Umbilical cord (tissue), 2 donors: ENCODE data around the gene SAMD5. TPM values are rescaled to one million over a fixed set of nuclear protein-coding genes. Genes with fewer than 3 reads are reported as not detected.

Source experiments
- DNase-seq: peaks from one replicate; pipeline ENCODE4 v3.0.0-alpha.2; 2015; ENCODE audit warnings: low spot score
- total RNA-seq: library from RNA; depleted of rRNA; stranded (reverse); fragments of >200 nt; gene quantifications from one replicate; pipeline ENCODE4 v1.2.3, GENCODE V29; 2014; ENCODE audit warnings: low replicate concordance; ENCODE audit not compliant: insufficient read depth

The SAMD5 gene
- total RNA-seq, 1 donor from 2014 or later: 21.2 TPM

DNA sequence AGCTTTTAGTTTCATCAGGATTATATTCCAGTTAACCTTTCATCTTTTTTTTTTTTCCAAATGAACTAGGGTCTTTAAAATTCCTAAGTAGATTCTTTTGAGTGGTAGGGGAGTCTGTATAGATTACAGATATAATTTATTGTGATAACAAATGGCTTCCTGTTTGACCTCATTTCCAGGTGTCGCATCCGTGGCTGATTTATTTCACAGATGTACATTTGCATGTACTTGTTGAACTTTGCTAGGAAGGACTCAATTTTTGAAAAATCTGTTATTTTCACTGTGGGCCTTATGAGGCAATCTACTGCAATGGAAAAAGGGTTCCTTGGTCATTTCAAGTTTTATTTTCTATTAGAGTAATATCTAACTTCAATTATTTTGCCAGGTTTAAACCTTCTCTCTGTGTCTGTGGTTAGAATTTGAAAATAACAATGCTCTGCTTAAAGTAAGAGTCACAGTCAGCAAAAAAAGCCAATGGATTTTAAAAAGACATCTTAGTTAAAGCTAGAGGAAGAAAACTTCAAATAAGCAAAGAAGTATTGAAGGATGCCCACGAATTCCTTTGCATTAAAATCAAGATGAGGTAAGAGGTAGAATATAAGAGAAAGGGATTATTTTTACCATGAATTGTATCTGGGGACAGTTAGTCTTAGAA is 57.9 kb downstream of the SAMD5 start:
- no peak for DNase-seq

DNA sequence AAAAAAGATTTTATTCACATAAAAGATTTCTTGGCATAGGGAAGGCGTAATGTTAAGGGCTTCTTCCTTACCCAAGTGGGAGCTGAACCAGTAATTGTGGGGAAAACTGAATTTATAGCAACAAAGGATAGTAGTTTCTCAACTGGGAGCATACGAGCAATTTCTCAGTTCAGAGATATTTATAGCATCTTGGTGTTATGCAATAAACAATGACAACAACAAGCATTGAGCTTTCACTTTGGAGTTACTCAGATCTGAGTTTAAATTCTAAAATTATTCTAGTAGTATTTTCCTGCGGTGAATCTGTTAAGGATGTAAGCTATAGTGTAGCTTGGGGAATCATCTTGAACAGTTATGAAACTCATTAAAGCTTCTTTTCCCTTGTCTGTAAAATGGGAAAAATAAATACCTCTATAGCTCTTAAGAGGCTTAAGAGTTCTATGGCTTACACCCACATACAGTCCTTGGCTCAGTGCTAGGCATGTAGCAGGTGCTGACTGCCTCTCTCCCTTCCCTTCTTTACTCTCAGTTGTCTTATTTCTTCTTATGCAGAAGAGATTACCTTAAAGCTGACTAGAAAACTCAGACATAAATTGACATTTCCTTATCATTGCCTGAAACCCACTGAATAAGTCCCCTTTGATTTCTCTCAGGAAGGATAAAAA is 58.8 kb downstream of the SAMD5 start:
- no peak for DNase-seq

DNA sequence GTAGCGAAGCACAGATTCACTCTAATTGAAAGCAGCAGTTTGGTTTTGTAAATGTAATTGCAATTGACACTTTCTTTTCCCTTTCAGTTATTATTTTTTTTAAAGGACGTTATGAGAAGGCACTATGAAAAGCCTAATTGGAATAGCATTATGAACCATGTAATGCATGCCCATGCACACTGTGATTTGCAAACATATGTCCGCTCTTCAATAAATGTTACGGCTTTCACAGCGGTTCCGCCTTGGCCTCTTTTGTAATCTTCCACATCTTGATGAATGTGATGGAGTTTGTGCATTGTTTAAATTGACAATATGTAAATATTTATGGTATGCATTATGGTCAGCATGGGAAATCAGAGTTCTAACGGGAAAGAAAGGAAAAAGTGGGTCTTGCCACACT is 61.3 kb downstream of the SAMD5 start:
- no peak for DNase-seq

GRCh38 chr6:147570681-147571080 is 62.2 kb downstream of the SAMD5 start:
- DNase-seq: no peak

- peak; percentile 78 for DNase-seq
Measured at GRCh38 chr6:147577488-147577887, 69.0 kb downstream of the SAMD5 start.

DNA sequence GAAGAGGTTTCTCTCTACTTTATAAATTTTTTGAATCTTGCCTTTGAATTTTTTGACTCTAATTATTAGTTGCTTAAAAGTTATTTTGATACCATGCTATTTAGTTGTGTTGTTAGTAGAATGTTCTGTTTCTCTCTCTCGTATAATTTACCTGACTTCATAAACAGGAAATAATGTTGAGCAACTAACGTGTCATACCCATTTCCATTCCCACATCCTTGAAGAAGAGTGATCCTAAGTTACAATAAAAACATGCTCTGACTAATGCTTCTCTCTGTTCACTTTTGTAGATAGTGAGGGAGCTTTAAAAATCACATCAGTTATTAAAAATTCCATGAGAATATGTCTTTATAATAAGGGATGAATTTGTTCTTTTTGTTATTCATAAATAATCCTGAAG is 69.7 kb downstream of the SAMD5 start:
- no peak for DNase-seq

GRCh38 chr6:147578883-147579282 is 70.4 kb downstream of the SAMD5 start:
- DNase-seq: no peak

DNA sequence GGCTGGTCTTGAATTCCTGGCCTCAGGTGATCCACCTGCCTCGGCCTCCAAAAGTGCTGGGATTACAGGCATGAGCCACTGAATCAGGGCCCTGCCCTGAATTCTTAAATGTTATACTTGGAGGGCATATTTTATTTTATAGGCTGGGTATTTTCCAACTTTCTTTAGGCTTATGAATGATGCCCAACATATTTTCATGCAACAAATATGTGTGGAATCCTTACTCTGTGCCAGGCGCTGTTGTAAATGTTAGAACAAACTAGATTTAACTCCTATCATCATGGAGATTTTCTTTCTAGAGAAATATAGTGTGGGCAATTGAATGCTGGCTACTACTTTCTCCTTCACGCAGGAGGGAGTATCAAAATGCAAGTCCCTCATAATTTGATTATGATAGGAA is 71.2 kb downstream of the SAMD5 start:
- no peak for DNase-seq

GRCh38 chr6:147582991-147583390 is 74.5 kb downstream of the SAMD5 start:
- peak; percentile 59 for DNase-seq

DNA sequence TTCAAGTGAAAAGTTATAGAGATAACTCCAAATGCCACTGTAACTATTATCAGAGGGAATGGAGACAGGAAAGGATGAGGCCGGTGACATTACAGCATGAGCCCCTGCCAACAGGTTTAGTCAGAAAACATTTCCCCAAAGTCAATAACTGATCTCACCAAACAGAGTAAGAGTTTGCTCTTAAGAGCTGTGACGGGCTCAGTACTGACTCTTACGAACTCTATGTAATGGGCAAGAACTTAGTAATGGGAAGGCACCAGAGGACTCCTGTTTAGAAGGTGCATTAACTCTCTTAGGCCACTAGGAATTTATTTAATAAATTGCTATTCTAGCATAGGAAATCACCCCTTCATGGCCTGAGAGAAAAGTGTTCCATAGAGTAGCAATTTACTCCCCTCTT is 76.8 kb downstream of the SAMD5 start:
- DNase-seq: no peak

GRCh38 chr6:147586044-147586443 is 77.6 kb downstream of the SAMD5 start:
- peak; percentile 86 for DNase-seq

- peak; percentile 7 for DNase-seq
Measured at GRCh38 chr6:147587907-147588306, 79.4 kb downstream of the SAMD5 start.

DNA sequence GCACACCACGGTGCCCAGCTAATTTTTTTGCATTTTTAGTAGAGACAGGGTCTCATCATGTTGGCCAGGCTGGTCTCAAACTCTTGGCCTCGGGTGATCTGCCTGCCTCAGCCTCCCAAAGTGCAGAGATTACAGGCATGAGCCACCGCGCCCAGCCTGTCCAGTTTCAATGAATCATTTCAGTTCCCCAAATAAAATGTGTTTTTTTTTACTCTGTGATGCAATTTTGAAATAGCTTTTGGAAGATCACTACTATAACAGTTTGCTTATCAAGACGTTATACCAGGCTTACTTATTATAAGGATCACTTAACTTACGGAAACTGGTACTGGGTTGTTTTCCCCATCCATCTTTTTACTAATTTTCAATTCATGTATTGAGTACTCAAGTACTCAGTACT is 80.0 kb downstream of the SAMD5 start:
- peak; percentile 61 for DNase-seq

DNA sequence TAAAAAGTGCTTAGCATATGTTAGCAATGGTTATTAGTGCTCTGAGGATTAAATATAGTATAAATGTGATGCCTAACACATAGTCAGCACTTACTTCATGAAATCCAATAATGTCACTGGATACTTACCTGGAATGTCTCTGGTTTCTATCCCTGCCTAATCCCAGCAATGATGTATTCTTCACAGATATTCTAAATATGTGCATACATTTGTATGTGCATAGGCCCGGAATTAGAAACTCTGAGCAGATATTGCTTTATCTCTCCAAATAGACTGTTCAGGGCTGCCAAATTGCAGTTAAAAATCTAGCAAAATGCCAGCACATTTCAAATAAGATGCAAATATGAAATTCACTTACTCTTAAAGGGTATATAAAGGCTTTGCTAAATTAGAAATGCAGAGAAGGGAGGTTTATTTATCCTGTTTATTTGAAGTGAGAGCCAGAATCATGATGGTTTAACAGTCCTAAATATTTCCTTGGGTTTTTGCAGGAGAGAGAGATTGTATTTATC is 81.3 kb downstream of the SAMD5 start:
- peak; percentile 71 for DNase-seq

DNA sequence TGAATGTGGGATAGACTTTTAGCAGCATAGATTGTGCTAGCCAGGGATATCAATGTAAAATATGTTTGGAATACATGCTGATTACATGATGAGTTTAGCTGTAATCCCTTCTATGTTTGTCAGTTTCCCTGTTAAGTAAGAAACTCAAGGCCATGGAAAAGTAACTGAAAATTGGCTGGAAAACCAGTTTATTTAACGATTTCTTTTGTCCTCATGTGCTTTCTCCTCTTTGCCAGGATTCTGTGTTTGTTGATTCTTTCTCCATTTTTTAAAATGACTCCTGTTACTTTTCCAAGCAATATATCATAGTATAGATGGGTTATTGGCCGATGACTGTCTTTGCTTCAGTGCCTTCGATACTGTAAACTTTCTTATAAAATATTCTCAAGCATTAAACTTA is 87.5 kb downstream of the SAMD5 start:
- DNase-seq: no peak

GRCh38 chr6:147603392-147604081 is 95.0 kb downstream of the SAMD5 start:
- DNase-seq: peak; percentile 11

DNA sequence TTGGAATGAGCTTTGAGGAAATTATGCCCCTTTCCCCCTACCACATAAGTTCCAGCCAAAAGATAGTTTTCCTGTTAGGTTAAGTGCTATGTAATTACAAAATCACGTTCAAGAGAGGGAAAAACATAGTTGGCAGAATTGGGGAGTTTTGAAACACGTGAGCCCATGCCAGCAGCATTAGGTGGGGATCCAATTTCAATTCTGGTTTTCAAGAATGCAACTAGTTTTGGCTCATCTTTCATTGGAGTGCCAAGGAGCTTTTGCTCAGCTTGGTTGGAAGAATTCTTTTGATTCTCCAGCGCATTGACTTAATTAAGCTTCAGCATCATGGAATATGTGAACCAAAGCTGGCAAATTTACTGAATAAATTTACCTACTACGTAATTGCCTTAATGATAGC is 95.9 kb downstream of the SAMD5 start:
- DNase-seq: peak; percentile 18

DNA sequence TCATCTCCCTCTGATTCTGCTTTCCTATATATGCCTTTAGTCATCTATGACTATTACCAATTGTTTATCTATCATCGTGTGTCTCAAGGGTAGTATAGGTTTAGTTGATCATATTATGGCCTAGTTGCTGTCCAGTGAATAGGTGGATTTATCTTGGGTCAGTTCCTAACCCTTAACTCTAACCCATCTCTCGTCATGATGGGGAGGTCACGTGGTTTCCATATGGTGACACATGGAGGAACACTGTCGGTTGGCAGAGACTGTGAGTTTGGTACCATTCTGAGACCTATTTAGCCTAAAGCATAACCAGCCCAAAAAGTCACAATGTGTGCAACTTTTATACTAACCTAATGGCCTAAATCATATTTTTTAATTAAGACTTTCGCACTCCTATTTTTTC is 103.5 kb downstream of the SAMD5 start:
- DNase-seq: no peak

DNA sequence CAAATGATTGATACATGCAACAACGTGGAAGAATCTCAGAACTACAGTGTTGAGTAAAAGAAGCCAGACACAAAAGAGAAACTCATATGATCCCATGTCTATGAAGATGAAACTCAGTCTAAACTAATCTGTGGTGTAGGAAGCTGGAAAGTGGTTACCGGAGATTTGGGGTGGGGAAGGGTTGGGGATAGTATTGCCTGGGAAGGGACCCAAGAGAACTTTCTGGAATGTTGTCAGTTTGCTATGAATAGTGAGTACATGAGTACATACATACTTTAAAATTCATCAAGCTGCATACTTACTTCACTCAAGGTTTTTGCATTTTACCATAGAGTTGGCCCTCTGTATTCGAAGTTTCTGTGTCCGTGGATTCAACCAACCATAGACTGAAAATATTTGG is 106.0 kb downstream of the SAMD5 start:
- peak; percentile 60 for DNase-seq

GRCh38 chr6:147615659-147616456 is 107.4 kb downstream of the SAMD5 start:
- peak; percentile 53 for DNase-seq

- no peak for DNase-seq
Measured at GRCh38 chr6:147617366-147617765, 108.9 kb downstream of the SAMD5 start.

DNA sequence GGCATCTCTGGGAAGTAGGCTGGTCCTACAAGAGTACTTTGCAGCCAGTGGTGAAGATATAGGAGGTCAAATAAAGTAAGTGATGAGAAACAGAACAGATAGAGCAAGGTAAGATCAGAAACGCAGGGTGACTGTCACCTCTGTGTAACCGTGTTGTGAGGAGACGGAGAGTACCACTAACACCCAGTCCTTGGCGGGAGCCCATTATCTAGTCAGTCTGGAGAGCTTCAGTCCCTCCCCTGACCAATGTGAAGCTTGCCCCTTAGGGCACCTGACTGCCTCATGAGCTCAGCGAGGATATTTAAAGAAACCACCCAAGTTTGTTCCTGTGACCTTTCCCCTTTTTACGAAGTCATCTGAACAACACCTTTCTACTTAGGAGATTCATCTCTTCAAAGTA is 110.0 kb downstream of the SAMD5 start:
- DNase-seq: no peak
